Measurements from ENCODE around the gene DTNA. TPM values are rescaled to one million over a fixed set of nuclear protein-coding genes. Genes with fewer than 3 reads are reported as not detected.
A peak's percentile ranks its signal among the peaks of the same experiment; 100 is the strongest.

The DTNA gene
- total and polyA plus RNA-seq, 8 donors, result 11.1 to 113 (median 19.8) TPM

DNA sequence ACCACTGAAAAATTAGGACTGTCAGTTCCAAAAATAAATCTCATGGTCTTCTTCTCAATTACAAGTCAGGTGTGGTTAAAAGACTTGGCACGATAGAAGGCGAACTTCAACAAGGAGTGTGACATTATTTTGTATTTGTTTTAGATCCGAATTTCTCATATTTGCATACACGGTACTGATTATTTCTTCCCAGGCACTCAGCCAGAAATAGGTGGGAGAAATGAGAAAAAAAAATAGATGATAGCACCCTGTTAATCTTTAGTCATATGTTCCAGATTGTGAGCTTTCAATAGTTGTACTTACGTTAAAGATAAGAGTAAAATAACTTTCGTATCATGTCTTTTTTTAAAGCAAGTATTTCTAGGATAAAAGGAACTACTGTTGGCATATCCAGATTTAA lies 106.1 kb downstream of the DTNA start:
- peaks cover 0 to 8% (median 0%) of the 10 kb centered on the region in 4 donors for H3K4me1 ChIP-seq
- no peaks in the 10 kb centered on the region for H3K9me3 ChIP-seq
- TF ChIP-seq POLR2AphosphoS5 (IDR thresholded peaks at IDR 0.05), result peak in 1 of 3 donors; percentile 26
- no peak for TF ChIP-seq EP300 (IDR thresholded peaks at IDR 0.05)
- TF ChIP-seq, protein P1, sequence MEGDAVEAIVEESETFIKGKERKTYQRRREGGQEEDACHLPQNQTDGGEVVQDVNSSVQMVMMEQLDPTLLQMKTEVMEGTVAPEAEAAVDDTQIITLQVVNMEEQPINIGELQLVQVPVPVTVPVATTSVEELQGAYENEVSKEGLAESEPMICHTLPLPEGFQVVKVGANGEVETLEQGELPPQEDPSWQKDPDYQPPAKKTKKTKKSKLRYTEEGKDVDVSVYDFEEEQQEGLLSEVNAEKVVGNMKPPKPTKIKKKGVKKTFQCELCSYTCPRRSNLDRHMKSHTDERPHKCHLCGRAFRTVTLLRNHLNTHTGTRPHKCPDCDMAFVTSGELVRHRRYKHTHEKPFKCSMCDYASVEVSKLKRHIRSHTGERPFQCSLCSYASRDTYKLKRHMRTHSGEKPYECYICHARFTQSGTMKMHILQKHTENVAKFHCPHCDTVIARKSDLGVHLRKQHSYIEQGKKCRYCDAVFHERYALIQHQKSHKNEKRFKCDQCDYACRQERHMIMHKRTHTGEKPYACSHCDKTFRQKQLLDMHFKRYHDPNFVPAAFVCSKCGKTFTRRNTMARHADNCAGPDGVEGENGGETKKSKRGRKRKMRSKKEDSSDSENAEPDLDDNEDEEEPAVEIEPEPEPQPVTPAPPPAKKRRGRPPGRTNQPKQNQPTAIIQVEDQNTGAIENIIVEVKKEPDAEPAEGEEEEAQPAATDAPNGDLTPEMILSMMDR (IDR thresholded peaks at IDR 0.05), result no peak
- TF ChIP-seq POLR2A (IDR thresholded peaks at IDR 0.05), result no peak
- no peak overlapping the region for H3K4me3 ChIP-seq
- 32 to 61% (median 47%) methylated on average over 6 of the region's 6 CpGs for WGBS, 5 donors
- H3K27ac ChIP-seq, result no peak overlapping the region
- H3K36me3 ChIP-seq, result peaks cover 0 to 11% (median 4%) of the 10 kb centered on the region in 4 donors
- H3K27me3 ChIP-seq, result no peaks in the 10 kb centered on the region
- DNase-seq, result peak in 1 of 2 donors; percentile 10
- intact Hi-C loops (cut with DNase I; ENCODE audit: low total_unique reads), result no loop called here

DNA sequence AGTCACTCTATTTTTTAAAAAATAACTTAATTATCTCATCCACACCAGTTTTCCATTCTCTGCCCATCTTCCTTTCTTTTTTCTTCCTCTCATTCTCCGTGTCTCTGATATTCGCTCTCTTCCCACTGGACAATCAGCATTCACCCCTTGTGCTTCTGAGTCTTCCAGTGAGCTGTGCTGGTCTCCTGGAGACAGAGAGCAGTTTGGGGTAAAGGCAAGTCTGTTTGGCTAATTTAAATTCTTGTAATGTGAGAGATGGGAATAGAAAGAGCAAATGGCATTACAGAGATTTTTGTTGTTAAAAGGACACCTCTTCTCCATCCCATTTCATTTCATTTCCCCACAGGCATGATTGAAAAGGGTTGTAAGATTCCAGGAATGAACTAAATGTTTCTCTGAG lies 107.5 kb downstream of the DTNA start:
- Histone ChIP-seq H3K4me1 (peaks cover 0 to 12% (median 0%) of the 10 kb centered on the region in 4 donors), H3K36me3 (peaks cover 0 to 4% (median 1%) of the 10 kb centered on the region in 4 donors), H3K27ac (no peak overlapping the region), H3K4me3 (no peak overlapping the region), H3K9me3 (no peaks in the 10 kb centered on the region), H3K27me3 (no peaks in the 10 kb centered on the region)
- intact Hi-C loops (cut with DNase I; ENCODE audit: low total_unique reads), result no loop called here
- no peak for DNase-seq
- 83 to 94% (median 91%) methylated on average over 2 of the region's 2 CpGs for WGBS, 5 donors
- TF ChIP-seq, protein P1 (IDR thresholded peaks at IDR 0.05), result no peak
- no peak for TF ChIP-seq EP300 (IDR thresholded peaks at IDR 0.05)
- no peak for TF ChIP-seq POLR2AphosphoS5 (IDR thresholded peaks at IDR 0.05)
- no peak for TF ChIP-seq POLR2A (IDR thresholded peaks at IDR 0.05)

DNA sequence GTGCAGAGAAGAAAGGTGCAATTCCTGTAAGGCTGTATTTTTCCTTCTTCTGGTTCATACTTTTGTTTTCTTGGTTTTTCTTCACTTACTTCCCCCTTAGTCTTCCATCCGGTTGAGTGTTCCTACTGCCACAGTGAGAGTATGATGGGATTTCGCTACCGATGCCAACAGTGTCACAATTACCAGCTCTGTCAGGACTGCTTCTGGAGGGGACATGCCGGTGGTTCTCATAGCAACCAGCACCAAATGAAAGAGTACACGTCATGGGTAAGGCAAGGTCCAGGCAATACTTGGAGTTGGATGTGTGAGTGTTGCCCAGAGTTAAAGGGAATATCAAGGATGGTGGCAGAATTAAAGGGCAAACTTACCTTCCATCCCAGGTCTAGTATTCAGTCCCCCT lies 108.0 kb downstream of the DTNA start:
- TF ChIP-seq POLR2AphosphoS5 (IDR thresholded peaks at IDR 0.05) (no peak), EP300 (IDR thresholded peaks at IDR 0.05) (no peak), POLR2A (IDR thresholded peaks at IDR 0.05) (no peak)
- TF ChIP-seq, protein P1 (IDR thresholded peaks at IDR 0.05), result no peak
- intact Hi-C loops (cut with DNase I; ENCODE audit: low total_unique reads), result no loop called here
- H3K4me1 ChIP-seq, result peaks cover 0 to 12% (median 0%) of the 10 kb centered on the region in 4 donors
- no peaks in the 10 kb centered on the region for H3K36me3 ChIP-seq
- H3K4me3 ChIP-seq, result no peak overlapping the region
- no peak for DNase-seq
- H3K27me3 ChIP-seq, result no peaks in the 10 kb centered on the region
- no peaks in the 10 kb centered on the region for H3K9me3 ChIP-seq
- WGBS, 5 donors, result 84 to 93% (median 90%) methylated on average over 5 of the region's 5 CpGs
- H3K27ac ChIP-seq, result no peak overlapping the region

DNA sequence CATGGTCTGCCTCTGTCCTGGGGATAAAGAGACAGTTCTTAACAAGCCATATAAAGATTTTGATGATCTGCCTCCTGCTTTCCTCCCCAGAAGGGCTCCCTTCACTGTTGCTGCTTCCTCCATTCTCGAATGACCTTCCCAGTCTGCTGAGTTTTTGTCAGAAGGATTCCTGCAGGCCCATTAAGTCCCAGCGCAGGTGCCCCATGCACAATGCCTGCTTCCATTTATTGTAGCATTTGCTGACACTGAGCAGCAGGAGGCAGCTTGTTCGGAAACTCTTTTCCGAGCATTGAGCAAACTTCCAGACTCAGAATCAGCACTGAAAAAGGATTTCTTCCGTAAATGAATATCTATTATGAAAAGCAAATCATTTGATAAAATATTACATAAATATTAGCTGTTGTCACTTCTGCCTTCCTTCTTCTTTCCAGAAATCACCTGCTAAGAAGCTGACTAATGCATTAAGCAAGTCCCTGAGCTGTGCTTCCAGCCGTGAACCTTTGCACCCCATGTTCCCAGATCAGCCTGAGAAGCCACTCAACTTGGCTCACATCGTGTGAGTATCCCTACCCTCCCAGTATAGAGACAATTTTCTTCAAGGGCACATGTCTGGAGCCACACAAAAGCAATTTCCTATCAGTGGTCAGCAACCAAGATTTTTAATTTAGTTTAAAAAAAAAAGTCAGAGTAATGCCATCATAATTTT lies 110.4 kb downstream of the DTNA start:
- no peak overlapping the region for H3K27ac ChIP-seq
- no peak for DNase-seq
- no peak overlapping the region for H3K4me3 ChIP-seq
- intact Hi-C loops (cut with DNase I; ENCODE audit: low total_unique reads), result no loop called here
- 70 to 85% (median 76%) methylated on average over 7 of the region's 7 CpGs for WGBS, 5 donors
- no peaks in the 10 kb centered on the region for H3K36me3 ChIP-seq
- H3K27me3 ChIP-seq, result no peaks in the 10 kb centered on the region
- peaks cover 0 to 9% (median 0%) of the 10 kb centered on the region in 4 donors for H3K4me1 ChIP-seq
- H3K9me3 ChIP-seq, result no peaks in the 10 kb centered on the region
- TF ChIP-seq POLR2AphosphoS5 (IDR thresholded peaks at IDR 0.05), result no peak
- TF ChIP-seq EP300 (IDR thresholded peaks at IDR 0.05), result no peak
- TF ChIP-seq, protein P1 (IDR thresholded peaks at IDR 0.05), result no peak
- no peak for TF ChIP-seq POLR2A (IDR thresholded peaks at IDR 0.05)
